ENCODE measurements around the gene RGCC. TPM values are rescaled to one million over a fixed set of nuclear protein-coding genes. Genes with fewer than 3 reads are reported as not detected.

The RGCC gene
- total and polyA plus RNA-seq, 9 of the 15 experiments (the other 6 are each of a cell fraction or from before 2014, with no cell fraction given), result 0.51 to 10.4 (median 5.8) TPM

GRCh38 chr13:41409611-41410010 is 47.7 kb upstream of the RGCC start (continued):
- TF ChIP-seq VEZF1 (CRISPR knock-in tag; IDR thresholded peaks at IDR 0.05), result no peak
- TF ChIP-seq ZNF3 (CRISPR knock-in tag; IDR thresholded peaks at IDR 0.05), result no peak
- no peak for TF ChIP-seq FOXP4 (CRISPR knock-in tag; IDR thresholded peaks at IDR 0.05; ENCODE audit: borderline replicate concordance)
- TF ChIP-seq EGR1 (conservative IDR thresholded peaks at IDR 0.05), result no peak
- TF ChIP-seq HDAC6 (IDR thresholded peaks at IDR 0.05; ENCODE audit: low read depth, low read length), result no peak
- TF ChIP-seq KDM4B (IDR thresholded peaks at IDR 0.05; ENCODE audit: borderline replicate concordance in 2 of 2, low read depth in 1 of 2), result no peak
- TF ChIP-seq ZNF75A (CRISPR knock-in tag; IDR thresholded peaks at IDR 0.05), result no peak
- no peak for TF ChIP-seq E2F1 (CRISPR knock-in tag; IDR thresholded peaks at IDR 0.05)
- no peak for TF ChIP-seq MITF (IDR thresholded peaks at IDR 0.05)
- TF ChIP-seq MTF1 (CRISPR knock-in tag; IDR thresholded peaks at IDR 0.05; ENCODE audit: borderline replicate concordance), result no peak
- TF ChIP-seq ZNF407 (IDR thresholded peaks at IDR 0.05; ENCODE audit: low read depth), result no peak

Measured in K562 (cell line).